Right ventricle myocardium superior (tissue), 1 donor: ENCODE data around the gene SLC44A1. TPM values are rescaled to one million over a fixed set of nuclear protein-coding genes. Genes with fewer than 3 reads are reported as not detected.

ENCODE experiments used
- ATAC-seq: fragments of 200-7000 bp; cut with Tn5 transposase; one replicate; pipeline ENCODE4 v1.9.1; 2020; ENCODE audit warnings: mild to moderate bottlenecking; ENCODE audit not compliant: poor library complexity
- DNase-seq: peaks from one replicate; pipeline ENCODE4 v3.0.0-alpha.2; 2020
- intact Hi-C: fragments of 100-400 bp; cut with DNase I; formaldehyde crosslinking; loops from one replicate; pipeline ENCODE4 v1.11.2; 2022
- total RNA-seq: library from RNA; stranded (reverse); fragmentation: NEBNext Ultra II Directional; extraction: Animal tissue kit (Norgen Biotek cat#: 25700); gene quantifications from one replicate; pipeline ENCODE4 v1.2.1, GENCODE V29; 2021
- donor health status: DM: no; HTN: yes; CAD: no; lungs with severe emphysema.

Gene SLC44A1
- total RNA-seq, 1 donor from 2014 or later: 13.5 TPM

DNA sequence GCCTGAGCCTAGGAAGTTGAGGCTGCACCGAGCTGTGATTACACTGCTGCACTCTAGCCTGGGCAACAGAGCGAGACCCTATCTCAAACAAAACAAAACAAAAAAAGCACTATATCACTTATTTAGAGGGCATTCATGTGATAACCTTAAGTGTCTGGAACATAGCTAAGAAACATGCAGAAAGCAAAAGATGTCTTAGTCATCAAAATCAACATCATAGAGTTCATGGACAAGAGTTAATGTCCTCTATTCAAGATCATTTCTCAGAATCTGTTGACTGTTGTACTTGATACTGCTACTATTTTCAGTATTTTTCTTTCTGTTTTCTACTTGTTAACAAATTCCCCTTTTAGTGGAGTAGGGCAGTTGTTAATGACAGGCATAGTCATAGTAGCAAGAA is 228.8 kb downstream of the SLC44A1 start:
- no peak for ATAC-seq
- intact Hi-C loops: no loop called here
- DNase-seq: no peak

DNA sequence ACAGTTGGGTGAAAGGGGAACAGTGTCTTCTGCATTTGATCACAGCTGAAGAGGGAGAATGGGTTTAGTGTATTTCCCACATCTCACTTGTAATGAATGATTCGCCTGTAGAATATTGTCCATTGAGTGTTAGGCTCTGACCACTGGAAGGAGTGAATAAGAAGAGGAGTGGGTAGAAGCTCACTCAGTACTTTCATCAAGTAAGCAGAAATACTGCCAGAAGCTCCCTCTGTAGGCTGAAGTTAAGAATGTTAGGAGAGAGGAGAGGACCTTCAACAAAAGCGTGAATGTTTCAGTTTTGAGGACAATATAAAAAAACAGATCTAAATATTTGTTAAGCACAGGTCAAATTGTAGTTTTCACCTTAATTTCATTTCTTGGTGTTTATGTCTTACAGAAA is 230.9 kb downstream of the SLC44A1 start:
- no peak for ATAC-seq
- DNase-seq: no peak
- intact Hi-C loops: no loop called here

DNA sequence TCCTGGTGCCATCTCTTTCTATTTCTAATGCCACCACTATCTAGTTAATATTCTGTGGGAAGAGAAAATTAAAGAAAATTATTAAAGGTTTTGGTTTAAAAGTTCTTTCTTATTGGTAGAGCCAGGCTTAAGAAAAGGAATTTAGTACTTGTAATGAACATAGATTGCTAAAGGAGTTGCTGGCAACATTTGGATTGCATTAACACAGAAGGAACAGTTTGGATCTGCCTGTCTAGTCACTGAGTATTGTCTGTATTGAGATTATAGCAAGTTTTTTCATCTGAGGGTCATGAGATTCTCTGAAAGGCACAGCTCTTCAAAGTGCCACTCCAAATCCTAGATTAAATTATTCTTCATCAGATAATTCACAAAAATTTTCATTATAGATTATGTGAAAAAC is 235.4 kb downstream of the SLC44A1 start:
- intact Hi-C loops: no loop called here
- ATAC-seq (no peak), DNase-seq (no peak)

DNA sequence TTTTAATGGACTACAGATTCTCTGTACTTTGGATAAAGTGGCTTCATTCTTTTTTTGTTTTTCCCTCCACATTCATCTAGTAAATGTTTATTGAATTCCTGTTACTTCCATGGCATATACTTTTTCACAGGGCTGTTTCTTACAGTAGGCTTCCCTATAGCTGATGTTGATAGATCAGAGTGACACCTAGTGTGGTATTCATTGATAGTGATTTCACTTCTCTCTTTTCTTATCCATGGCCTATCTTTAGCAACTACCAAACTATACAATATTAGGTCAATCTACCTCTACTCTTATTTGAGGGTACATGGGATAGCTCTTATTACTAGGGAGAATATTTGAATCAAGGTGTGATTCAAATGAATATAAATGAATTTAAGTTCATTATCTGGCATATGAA is 239.2 kb downstream of the SLC44A1 start:
- DNase-seq: no peak
- intact Hi-C loops: no loop called here
- ATAC-seq: no peak

DNA sequence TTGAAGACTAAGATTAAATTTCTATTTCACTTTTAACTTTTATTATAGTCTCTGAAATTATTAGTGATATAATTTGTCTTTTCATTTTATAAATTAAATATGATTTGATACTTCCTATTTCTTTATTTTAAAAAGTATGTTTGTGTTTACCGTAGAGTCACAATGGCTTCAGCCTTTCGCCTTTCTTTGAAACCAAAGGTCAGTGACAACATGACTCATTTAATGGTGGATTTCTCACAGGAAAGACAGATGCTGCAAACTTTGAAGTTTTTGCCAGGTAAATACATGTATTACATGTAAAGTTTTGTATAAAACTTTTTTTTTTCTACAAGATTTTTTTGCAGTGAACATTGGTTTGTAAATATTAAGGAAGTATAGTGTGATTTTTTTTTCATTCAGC is 239.8 kb downstream of the SLC44A1 start:
- ATAC-seq: no peak

DNA sequence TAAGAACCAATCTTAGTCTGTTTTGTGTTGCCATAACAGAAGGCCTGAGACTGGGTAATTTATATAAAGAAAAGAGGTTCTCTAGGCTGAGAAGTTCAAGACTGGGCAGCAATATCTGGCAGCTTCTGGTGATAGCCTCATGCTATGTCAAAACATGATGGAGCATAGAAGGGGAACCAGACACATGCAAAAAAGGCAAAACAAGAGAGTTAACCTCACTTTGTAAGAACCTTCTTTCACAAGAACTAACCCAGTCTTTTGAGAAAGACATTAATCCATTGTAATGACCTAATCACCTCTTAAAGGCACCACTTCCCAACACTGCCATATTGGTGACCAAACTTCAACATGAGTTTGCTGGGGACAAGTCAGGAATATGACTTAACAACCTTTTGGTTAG is 240.7 kb downstream of the SLC44A1 start:
- intact Hi-C loops: no loop called here
- no peak for ATAC-seq
- no peak for DNase-seq

More for the DNA sequence above, 239.8 kb downstream of the SLC44A1 start:
- intact Hi-C loops: no loop called here
- no peak for DNase-seq

Other genes with a start within 250 kb of the SLC44A1 start
- gene FSD1L, start 203.4 kb downstream of the SLC44A1 start, total RNA-seq: 5.5 TPM